ENCODE results near the gene SMYD3. TPM values are rescaled to one million over a fixed set of nuclear protein-coding genes. Genes with fewer than 3 reads are reported as not detected.

SMYD3 gene
- total RNA-seq, 1 experiment from 2014 or later = 35.1 TPM

GRCh38 chr1:245809361-245809760 is 697.7 kb downstream of the SMYD3 start:
- intact Hi-C loops (cut with micrococcal nuclease; ENCODE audit: unreplicated experiment) = no loop called here
- no peaks in the 10 kb centered on the region for H3K9me3 Mint-ChIP-seq (ENCODE audit: low read depth, unreplicated experiment)
- H3K27ac Mint-ChIP-seq (ENCODE audit: unreplicated experiment) = no peak overlapping the region
- TF ChIP-seq CTCF (IDR thresholded peaks at IDR 0.05; ENCODE audit: unreplicated experiment) = no peak
- H3K36me3 Mint-ChIP-seq (ENCODE audit: insufficient read depth, unreplicated experiment) = no peaks in the 10 kb centered on the region
- CTCF ChIA-PET = no interaction called here
- no peak for DNase-seq
- BruUV-seq (replicated peaks) = no TSS peak
- H3K4me3 Mint-ChIP-seq (ENCODE audit: low read depth, unreplicated experiment) = no peak overlapping the region
- no peaks in the 10 kb centered on the region for H3K27me3 Mint-ChIP-seq (ENCODE audit: unreplicated experiment)
- H3K4me1 Mint-ChIP-seq (ENCODE audit: low read depth, unreplicated experiment) = no peaks in the 10 kb centered on the region

- Mint-ChIP-seq H3K27ac (ENCODE audit: unreplicated experiment) (no peak overlapping the region), H3K36me3 (ENCODE audit: insufficient read depth, unreplicated experiment) (no peaks in the 10 kb centered on the region), H3K4me1 (ENCODE audit: low read depth, unreplicated experiment) (no peaks in the 10 kb centered on the region), H3K4me3 (ENCODE audit: low read depth, unreplicated experiment) (no peak overlapping the region), H3K27me3 (ENCODE audit: unreplicated experiment) (no peaks in the 10 kb centered on the region), H3K9me3 (ENCODE audit: low read depth, unreplicated experiment) (no peaks in the 10 kb centered on the region)
- BruUV-seq (replicated peaks) = no TSS peak
- CTCF ChIA-PET = no interaction called here
- intact Hi-C loops (cut with micrococcal nuclease; ENCODE audit: unreplicated experiment) = no loop called here
- no peak for DNase-seq
- no peak for TF ChIP-seq CTCF (IDR thresholded peaks at IDR 0.05; ENCODE audit: unreplicated experiment)
Measured at GRCh38 chr1:245807954-245808719, 698.9 kb downstream of the SMYD3 start.

- H3K27ac Mint-ChIP-seq (ENCODE audit: unreplicated experiment) = no peak overlapping the region
- H3K4me1 Mint-ChIP-seq (ENCODE audit: low read depth, unreplicated experiment) = no peaks in the 10 kb centered on the region
- no peaks in the 10 kb centered on the region for H3K9me3 Mint-ChIP-seq (ENCODE audit: low read depth, unreplicated experiment)
- DNase-seq = no peak
- TF ChIP-seq CTCF (IDR thresholded peaks at IDR 0.05; ENCODE audit: unreplicated experiment) = no peak
- intact Hi-C loops (cut with micrococcal nuclease; ENCODE audit: unreplicated experiment) = no loop called here
- no peak overlapping the region for H3K4me3 Mint-ChIP-seq (ENCODE audit: low read depth, unreplicated experiment)
- CTCF ChIA-PET = no interaction called here
- no peaks in the 10 kb centered on the region for H3K36me3 Mint-ChIP-seq (ENCODE audit: insufficient read depth, unreplicated experiment)
- BruUV-seq (replicated peaks) = no TSS peak
- H3K27me3 Mint-ChIP-seq (ENCODE audit: unreplicated experiment) = no peaks in the 10 kb centered on the region
Measured at GRCh38 chr1:245807306-245807705, 699.8 kb downstream of the SMYD3 start.

- CTCF ChIA-PET = interaction anchor here (0.6 kb wide), 1 partner anchor 546 kb away, joined by 3 read pairs; no protein-coding TSS in a partner anchor
Measured at GRCh38 chr1:245805532-245805931, 701.5 kb downstream of the SMYD3 start.

More at GRCh38 chr1:245805532-245805931, 701.5 kb downstream of the SMYD3 start:
- no peaks in the 10 kb centered on the region for H3K27me3 Mint-ChIP-seq (ENCODE audit: unreplicated experiment)
- no peak for TF ChIP-seq CTCF (IDR thresholded peaks at IDR 0.05; ENCODE audit: unreplicated experiment)
- H3K36me3 Mint-ChIP-seq (ENCODE audit: insufficient read depth, unreplicated experiment) = no peaks in the 10 kb centered on the region
- DNase-seq = no peak
- no peak overlapping the region for H3K27ac Mint-ChIP-seq (ENCODE audit: unreplicated experiment)
- H3K4me3 Mint-ChIP-seq (ENCODE audit: low read depth, unreplicated experiment) = no peak overlapping the region
- no peaks in the 10 kb centered on the region for H3K4me1 Mint-ChIP-seq (ENCODE audit: low read depth, unreplicated experiment)
- no peaks in the 10 kb centered on the region for H3K9me3 Mint-ChIP-seq (ENCODE audit: low read depth, unreplicated experiment)
- no TSS peak for BruUV-seq (replicated peaks)
- intact Hi-C loops (cut with micrococcal nuclease; ENCODE audit: unreplicated experiment) = no loop called here
